DMS53 treated with DMSO at 0.1 percent for 48 hours (cell line): Measurements from ENCODE around the gene AGAP3.

Source experiments
- DNase-seq: peaks from one replicate; lab custom pipeline; 2025; ENCODE audit not compliant: unreplicated experiment; lab: John Stamatoyannopoulos, UW

The AGAP3 gene

GRCh38 chr7:151134743-151135524 is 48.7 kb downstream of the AGAP3 start:
- no peak for DNase-seq

DNA sequence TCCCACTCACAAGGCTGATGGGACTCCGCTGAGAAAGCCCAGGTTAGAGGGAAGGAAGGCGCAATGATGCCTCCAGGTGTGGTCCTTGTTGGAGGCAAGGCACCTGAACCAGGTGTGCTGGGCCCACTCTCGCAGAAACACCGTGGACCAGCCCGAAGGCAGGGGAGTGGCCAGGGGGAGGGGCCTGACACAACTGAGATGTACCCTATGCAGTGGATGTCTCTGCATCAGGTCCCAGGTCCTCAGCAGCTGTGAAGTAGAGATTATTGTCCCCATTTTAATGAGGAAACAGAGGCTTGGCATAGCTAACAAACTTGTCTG is 49.2 kb downstream of the AGAP3 start:
- no peak for DNase-seq

GRCh38 chr7:151135866-151136843 is 49.9 kb downstream of the AGAP3 start:
- DNase-seq, result no peak

DNA sequence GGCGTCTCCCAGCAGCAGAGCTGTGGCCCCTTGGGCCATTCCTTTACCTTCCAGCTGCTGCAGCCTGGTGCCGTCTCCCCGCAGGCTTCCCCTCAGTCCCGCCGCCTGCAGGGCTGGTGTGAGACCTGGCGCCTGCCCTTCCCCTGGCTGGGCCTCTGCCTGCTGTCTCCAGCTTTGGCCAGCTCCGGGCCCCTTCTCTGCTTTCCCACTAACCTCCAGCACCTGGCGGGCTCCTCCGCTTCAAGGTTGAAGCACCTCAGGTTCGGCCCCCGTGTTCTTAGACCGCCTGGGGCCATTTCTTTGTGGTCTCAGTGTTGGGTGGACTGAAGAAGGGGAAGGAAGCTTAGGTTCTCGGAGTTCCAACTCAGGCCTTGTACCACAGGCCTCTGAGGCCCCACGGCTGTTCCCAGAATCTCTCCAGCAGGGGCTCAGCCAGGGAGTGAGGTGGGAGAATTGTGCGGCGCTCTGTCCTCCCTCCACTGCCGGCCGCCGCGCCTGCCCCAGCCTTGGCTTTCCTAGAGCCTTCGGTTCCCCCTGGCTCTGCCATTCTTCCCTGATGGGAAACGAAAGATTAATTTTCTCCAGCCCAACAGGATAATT is 50.9 kb downstream of the AGAP3 start:
- no peak for DNase-seq

- DNase-seq, result no peak
Measured at GRCh38 chr7:151137791-151138152, 51.5 kb downstream of the AGAP3 start.

DNA sequence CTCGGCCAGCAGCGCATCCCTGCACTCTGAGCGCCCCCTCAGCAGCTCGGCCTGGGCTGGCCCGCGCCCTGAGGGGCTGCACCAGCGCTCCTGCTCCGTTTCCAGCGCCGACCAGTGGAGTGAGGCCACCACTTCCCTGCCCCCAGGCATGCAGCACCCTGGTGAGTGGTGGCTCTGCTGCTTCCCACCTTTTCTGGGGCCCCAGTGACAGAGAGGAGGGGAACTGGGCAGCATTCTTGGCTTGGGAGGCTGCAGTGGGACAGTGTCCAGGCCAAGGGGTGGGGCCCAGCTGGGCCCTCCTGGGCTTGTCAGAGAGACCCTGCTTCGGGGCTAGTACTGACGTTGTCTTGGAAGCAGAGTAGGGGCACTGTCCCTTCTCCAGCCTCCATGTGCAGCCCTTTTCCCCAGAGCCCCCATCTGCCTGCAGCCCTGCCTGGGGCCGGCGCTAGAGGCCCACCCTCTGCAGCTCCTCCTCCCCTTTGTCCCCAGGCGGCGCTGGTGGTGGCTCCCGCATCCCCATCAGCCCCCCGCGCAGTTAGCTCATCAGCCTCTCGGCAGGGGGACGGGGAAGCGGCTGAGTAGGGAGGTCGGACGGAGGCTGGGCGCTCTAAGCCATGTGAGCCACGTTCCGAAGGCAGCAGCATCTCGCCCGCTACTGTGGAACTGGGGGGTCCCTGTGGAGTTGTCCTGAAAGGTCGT is 52.0 kb downstream of the AGAP3 start:
- DNase-seq, result no peak

- no peak for DNase-seq
Measured at GRCh38 chr7:151139071-151139790, 53.0 kb downstream of the AGAP3 start.

- no peak for DNase-seq
Measured at GRCh38 chr7:151139791-151140190, 53.5 kb downstream of the AGAP3 start.

- DNase-seq, result no peak
Measured at GRCh38 chr7:151140826-151141225, 54.6 kb downstream of the AGAP3 start.

- DNase-seq, result no peak
Measured at GRCh38 chr7:151141311-151141854, 55.1 kb downstream of the AGAP3 start.

- DNase-seq, result no peak
Measured at GRCh38 chr7:151141855-151142685, 55.8 kb downstream of the AGAP3 start.

DNA sequence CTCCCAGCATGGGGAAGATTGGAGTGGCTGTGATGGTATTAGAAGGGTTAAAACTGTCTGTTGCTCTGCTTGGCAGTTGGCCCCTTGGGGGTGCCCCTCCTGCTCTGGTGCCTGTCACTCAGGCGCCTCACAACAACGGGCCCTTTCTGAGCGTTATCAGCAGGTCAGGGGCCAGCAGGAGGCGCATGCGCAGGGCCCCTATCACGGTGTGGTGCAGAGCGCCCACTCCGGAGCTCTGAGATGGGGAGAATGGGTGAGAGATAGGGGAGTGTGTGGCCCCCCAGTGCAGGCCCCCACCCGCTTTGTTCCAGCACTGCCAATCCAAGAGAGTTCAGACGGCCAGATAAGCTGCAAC is 56.4 kb downstream of the AGAP3 start:
- DNase-seq, result no peak

GRCh38 chr7:151143261-151144015 is 57.2 kb downstream of the AGAP3 start:
- no peak for DNase-seq

GRCh38 chr7:151144387-151144786 is 58.1 kb downstream of the AGAP3 start:
- DNase-seq, result no peak

GRCh38 chr7:151146761-151147160 is 60.5 kb downstream of the AGAP3 start:
- DNase-seq, result no peak

DNA sequence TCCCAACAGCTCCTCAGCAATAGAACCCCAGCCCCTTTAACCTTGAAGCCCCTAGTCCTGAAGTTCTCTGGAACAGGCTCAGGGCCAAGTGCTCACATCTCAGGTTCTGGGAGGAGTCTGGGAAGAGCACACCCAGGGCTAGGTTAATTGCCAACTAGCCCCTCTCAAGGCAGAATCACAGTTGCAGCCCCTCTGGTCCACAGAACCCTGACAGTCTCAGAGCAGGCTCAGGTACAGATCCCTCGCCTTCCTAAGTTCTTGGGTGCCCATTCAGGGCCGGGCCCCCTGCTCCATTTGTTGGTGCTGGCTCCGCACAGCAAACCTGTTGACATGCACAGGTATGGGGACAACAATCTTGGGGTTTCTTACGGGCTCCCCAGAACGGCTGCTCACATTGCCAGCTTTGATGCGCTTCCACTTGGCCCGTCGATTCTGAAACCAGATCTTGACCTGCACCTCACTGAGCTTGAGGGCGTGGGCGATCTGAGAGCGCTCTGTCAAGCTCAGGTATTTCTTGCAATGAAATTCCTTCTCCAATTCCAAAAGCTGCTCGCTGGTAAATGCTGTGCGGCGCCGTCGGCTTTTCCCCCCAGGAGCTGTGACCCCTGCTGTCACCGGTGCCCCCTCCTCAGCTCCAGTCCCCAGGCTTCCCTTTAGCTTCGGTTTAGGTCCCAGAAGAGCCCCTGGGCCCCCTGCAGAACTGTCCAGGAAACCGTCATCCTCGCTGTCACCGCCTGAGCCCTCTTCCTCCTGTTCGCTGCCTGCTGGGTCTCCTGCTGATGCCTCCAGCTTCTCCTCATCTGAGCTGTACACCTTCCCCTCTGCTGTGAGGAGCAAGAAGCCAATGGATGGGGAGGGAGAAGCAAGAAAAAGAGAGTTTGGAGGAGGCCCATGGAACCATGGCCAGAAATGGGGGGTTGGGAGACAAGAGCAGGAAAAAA is 62.3 kb downstream of the AGAP3 start:
- no peak for DNase-seq

GRCh38 chr7:151150388-151150787 is 64.1 kb downstream of the AGAP3 start:
- no peak for DNase-seq
